Chondrocyte (in vitro differentiated cells): Measurements from ENCODE around the gene MBL2. TPM values are rescaled to one million over a fixed set of nuclear protein-coding genes. Genes with fewer than 3 reads are reported as not detected.
A peak's percentile ranks its signal among the peaks of the same experiment; 100 is the strongest.

ENCODE experiments used
- DNase-seq: peaks from one replicate; pipeline ENCODE4 v3.0.0; 2021; ENCODE audit warnings: mixed read lengths, low spot score
- H3K27ac Mint-ChIP-seq: one replicate; pipeline ENCODE4 v1.8.0; 2021; ENCODE audit warnings: mild to moderate bottlenecking, moderate library complexity, mixed read lengths; ENCODE audit not compliant: unreplicated experiment
- H3K27me3 Mint-ChIP-seq: 2 replicates; pipeline ENCODE4 v1.8.0; 2021; ENCODE audit warnings: low read depth, mixed read lengths
- H3K36me3 Mint-ChIP-seq: 2 replicates; pipeline ENCODE4 v1.8.0; 2021; ENCODE audit warnings: low read depth, mixed read lengths
- H3K4me1 Mint-ChIP-seq: 2 replicates; pipeline ENCODE4 v1.8.0; 2021; ENCODE audit warnings: low read depth, mild to moderate bottlenecking, mixed read lengths
- H3K4me3 Mint-ChIP-seq: one replicate; pipeline ENCODE4 v1.8.0; 2021; ENCODE audit warnings: mild to moderate bottlenecking, moderate library complexity, mixed read lengths; ENCODE audit not compliant: unreplicated experiment
- H3K9me3 Mint-ChIP-seq: 2 replicates; pipeline ENCODE4 v1.8.0; 2021; ENCODE audit warnings: low read depth, mixed read lengths
- CTCF ChIP-seq: fragments of 200-600 bp; sonication (generic); IDR thresholded peaks from 2 replicates; pipeline ENCODE4 v1.5.0; 2021; ENCODE audit warnings: antibody characterized with exemption, mild to moderate bottlenecking, moderate library complexity
- total RNA-seq: library from RNA; stranded (reverse); gene quantifications from 3 replicates; pipeline ENCODE4 v1.2.1, GENCODE V29; 2021

MBL2 gene
- total RNA-seq, 1 donor from 2014 or later, result not detected

GRCh38 chr10:52785418-52785817, 12.8 kb upstream of the MBL2 start:
- Mint-ChIP-seq H3K9me3 (no peaks in the 10 kb centered on the region), H3K27ac (no peak overlapping the region), H3K4me3 (no peak overlapping the region), H3K36me3 (no peaks in the 10 kb centered on the region), H3K4me1 (no peaks in the 10 kb centered on the region), H3K27me3 (peaks cover 7% of the 10 kb centered on the region)
- no peak for TF ChIP-seq CTCF
- DNase-seq, result no peak

GRCh38 chr10:52783726-52784125, 11.1 kb upstream of the MBL2 start:
- TF ChIP-seq CTCF, result no peak
- H3K4me1 Mint-ChIP-seq, result no peaks in the 10 kb centered on the region
- no peak overlapping the region for H3K27ac Mint-ChIP-seq
- no peaks in the 10 kb centered on the region for H3K36me3 Mint-ChIP-seq
- H3K27me3 Mint-ChIP-seq, result peaks cover 7% of the 10 kb centered on the region
- no peak for DNase-seq
- no peak overlapping the region for H3K4me3 Mint-ChIP-seq
- H3K9me3 Mint-ChIP-seq, result no peaks in the 10 kb centered on the region

GRCh38 chr10:52782554-52782953, 10.0 kb upstream of the MBL2 start:
- DNase-seq, result no peak
- no peak overlapping the region for H3K27ac Mint-ChIP-seq

GRCh38 chr10:52780391-52781155, 8.0 kb upstream of the MBL2 start:
- H3K27me3 Mint-ChIP-seq, result peaks cover 2% of the 10 kb centered on the region
- TF ChIP-seq CTCF, result peak; percentile 47
- H3K27ac Mint-ChIP-seq, result no peak overlapping the region
- no peaks in the 10 kb centered on the region for H3K36me3 Mint-ChIP-seq
- H3K4me3 Mint-ChIP-seq, result no peak overlapping the region
- H3K4me1 Mint-ChIP-seq, result no peaks in the 10 kb centered on the region
- H3K9me3 Mint-ChIP-seq, result no peaks in the 10 kb centered on the region
- no peak for DNase-seq

More at GRCh38 chr10:52782554-52782953, 10.0 kb upstream of the MBL2 start:
- H3K4me1 Mint-ChIP-seq, result no peaks in the 10 kb centered on the region
- no peak overlapping the region for H3K4me3 Mint-ChIP-seq
- H3K9me3 Mint-ChIP-seq, result no peaks in the 10 kb centered on the region
- peaks cover 2% of the 10 kb centered on the region for H3K27me3 Mint-ChIP-seq
- TF ChIP-seq CTCF, result no peak
- no peaks in the 10 kb centered on the region for H3K36me3 Mint-ChIP-seq

- peak; percentile 98 for TF ChIP-seq CTCF
- H3K27ac Mint-ChIP-seq, result no peak overlapping the region
- H3K9me3 Mint-ChIP-seq, result no peaks in the 10 kb centered on the region
- peaks cover 2% of the 10 kb centered on the region for H3K27me3 Mint-ChIP-seq
- H3K4me3 Mint-ChIP-seq, result no peak overlapping the region
- no peaks in the 10 kb centered on the region for H3K36me3 Mint-ChIP-seq
- DNase-seq, result no peak
- no peaks in the 10 kb centered on the region for H3K4me1 Mint-ChIP-seq
Observed at GRCh38 chr10:52779541-52780390, 7.2 kb upstream of the MBL2 start.
